Mesenchymal stem cell (in vitro differentiated cells and primary cell): ENCODE measurements around the gene ACTN4.

ENCODE experiments used
- DNase-seq: peaks from one replicate; pipeline ENCODE4 v3.0.0-alpha.2; 2013
- H2AFZ ChIP-seq: one replicate; pipeline ENCODE4 v1.6.1; 2013; ENCODE audit warnings: low read depth, mild to moderate bottlenecking, control low read depth, inconsistent platforms, low read length, moderate library complexity
- H2AK5ac ChIP-seq: 2 replicates; pipeline ENCODE4 v1.6.1; 2013; ENCODE audit warnings: low read length, moderate library complexity, mild to moderate bottlenecking, inconsistent platforms; ENCODE audit not compliant: severe bottlenecking
- H2BK120ac ChIP-seq: one replicate; pipeline ENCODE4 v1.6.1; 2013; ENCODE audit warnings: low read depth, mild to moderate bottlenecking, inconsistent platforms, low read length, moderate library complexity
- H2BK12ac ChIP-seq, 2 experiments: one replicate each; pipeline ENCODE4 v1.6.1; 2013; ENCODE audit warnings: inconsistent platforms in 2 of 2, low read length in 2 of 2, mild to moderate bottlenecking in 2 of 2, moderate library complexity in 2 of 2, control low read depth in 1 of 2
- H2BK15ac ChIP-seq: one replicate; pipeline ENCODE4 v1.6.1; 2013; ENCODE audit warnings: mild to moderate bottlenecking, low read depth, inconsistent platforms; ENCODE audit not compliant: poor library complexity, severe bottlenecking
- H2BK5ac ChIP-seq: 2 replicates; pipeline ENCODE4 v1.6.1; 2013; ENCODE audit warnings: low read depth, mild to moderate bottlenecking, low read length, control low read depth, inconsistent platforms; ENCODE audit not compliant: poor library complexity, severe bottlenecking
- H3K14ac ChIP-seq, 2 experiments: one replicate each; pipeline ENCODE4 v1.6.1; 2013; ENCODE audit warnings: inconsistent platforms in 2 of 2, low read length in 2 of 2, control low read depth in 1 of 2, mild to moderate bottlenecking in 1 of 2, moderate library complexity in 1 of 2
- H3K18ac ChIP-seq, 2 experiments: one replicate each; pipeline ENCODE4 v1.6.1; 2013; ENCODE audit warnings: inconsistent platforms in 2 of 2, low read length in 2 of 2, control low read depth in 1 of 2, low read depth in 1 of 2, mild to moderate bottlenecking in 1 of 2
- H3K23ac ChIP-seq, 2 experiments: one replicate each; pipeline ENCODE4 v1.6.1; 2013; ENCODE audit warnings: inconsistent platforms in 2 of 2, low read length in 2 of 2, mild to moderate bottlenecking in 2 of 2, moderate library complexity in 2 of 2, control low read depth in 1 of 2
- H3K27ac ChIP-seq: 2 replicates; pipeline ENCODE4 v1.5.1; 2013; ENCODE audit warnings: mild to moderate bottlenecking, moderate library complexity, low read length, control low read depth, inconsistent platforms; ENCODE audit not compliant: poor library complexity, severe bottlenecking
- H3K27me3 ChIP-seq, 2 experiments: 2 replicates each; pipeline versions ENCODE4 v1.6.1 to v1.7.0; 2013; ENCODE audit warnings: low read length in 2 of 2, mild to moderate bottlenecking in 2 of 2, moderate library complexity in 2 of 2, control low read depth in 1 of 2, inconsistent platforms in 1 of 2; ENCODE audit not compliant: control insufficient read depth in 1 of 2, insufficient read depth in 1 of 2
- H3K36me3 ChIP-seq, 2 experiments: 2 replicates each; pipeline versions ENCODE4 v1.6.1 to v1.7.0; 2013; ENCODE audit warnings: low read length in 2 of 2, control low read depth in 1 of 2, inconsistent platforms in 1 of 2, low read depth in 1 of 2, mild to moderate bottlenecking in 1 of 2; ENCODE audit not compliant: insufficient read depth in 2 of 2, control insufficient read depth in 1 of 2
- H3K4ac ChIP-seq, 2 experiments: one replicate each; pipeline ENCODE4 v1.6.1; 2013; ENCODE audit warnings: inconsistent platforms in 2 of 2, low read length in 2 of 2, mild to moderate bottlenecking in 2 of 2, moderate library complexity in 2 of 2, control low read depth in 1 of 2, low read depth in 1 of 2
- H3K4me1 ChIP-seq: 2 replicates; pipeline ENCODE4 v1.6.1; 2013; ENCODE audit warnings: low read depth, low read length, control low read depth; ENCODE audit not compliant: control insufficient read depth, insufficient read depth
- H3K4me2 ChIP-seq: 2 replicates; pipeline ENCODE4 v1.6.1; 2013; ENCODE audit warnings: low read length, mild to moderate bottlenecking, inconsistent platforms; ENCODE audit not compliant: poor library complexity, severe bottlenecking
- H3K4me3 ChIP-seq, 2 experiments: 2 replicates each; pipeline versions ENCODE4 v1.5.1 to v1.7.0; 2013; ENCODE audit warnings: low read length in 2 of 2, mild to moderate bottlenecking in 2 of 2, control low read depth in 1 of 2, low read depth in 1 of 2; ENCODE audit not compliant: insufficient read depth in 1 of 2
- H3K79me1 ChIP-seq: replicated peaks from 2 replicates; pipeline ENCODE4 v1.6.1; 2013; ENCODE audit warnings: mild to moderate bottlenecking, control low read depth, low read length, inconsistent platforms; ENCODE audit not compliant: poor library complexity, severe bottlenecking
- H3K9ac ChIP-seq: 2 replicates; pipeline ENCODE4 v1.7.0; 2013; ENCODE audit warnings: mild to moderate bottlenecking, low read length, moderate library complexity
- H3K9me3 ChIP-seq: 2 replicates; pipeline ENCODE4 v1.7.0; 2013; ENCODE audit warnings: mild to moderate bottlenecking, low read length; ENCODE audit not compliant: control insufficient read depth
- H4K8ac ChIP-seq: one replicate; pipeline ENCODE4 v1.6.1; 2013; ENCODE audit warnings: inconsistent platforms, mild to moderate bottlenecking, low read length, moderate library complexity
- H4K91ac ChIP-seq: one replicate; pipeline ENCODE4 v1.6.1; 2013; ENCODE audit warnings: mild to moderate bottlenecking, low read length, inconsistent platforms
- WGBS: methylation state at CpG from one replicate; pipeline ENCODE4 v1.1.7; 2013; ENCODE audit warnings: mixed read lengths; 5-methylcytosine and 5-hydroxymethylcytosine counted together

ACTN4 gene

DNA sequence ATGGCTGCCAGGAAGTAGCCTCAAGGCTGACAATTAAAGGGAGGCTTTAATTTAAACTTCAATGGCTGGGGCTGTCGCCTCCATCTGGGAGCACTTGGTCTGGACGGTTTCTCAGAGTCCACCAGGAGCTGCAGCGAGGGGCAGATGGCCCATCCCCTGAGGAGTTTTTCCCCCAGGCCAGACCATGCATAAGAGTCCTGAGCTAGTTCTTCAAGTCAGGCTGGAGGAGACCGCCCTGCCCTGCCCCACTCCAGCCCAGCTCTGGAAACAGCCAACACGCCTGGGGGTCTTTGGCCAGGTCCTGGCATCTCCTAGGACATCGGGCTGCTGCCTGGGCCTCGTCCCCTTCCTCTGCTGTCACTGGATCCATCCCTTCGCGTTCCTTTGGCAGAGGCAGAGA lies 5.3 kb upstream of the ACTN4 start:
- H3K9ac ChIP-seq, result no peak overlapping the region
- peak overlapping the region in 1 of 2 experiments; percentile 42 for H2BK12ac ChIP-seq
- no peak overlapping the region for H2BK15ac ChIP-seq
- H3K18ac ChIP-seq, result no peak overlapping the region
- H2AK5ac ChIP-seq, result peak overlapping the region; percentile 27
- H3K23ac ChIP-seq, result peak overlapping the region in 1 of 2 experiments; percentile 40
- H3K27ac ChIP-seq, result no peak overlapping the region
- no peaks in the 10 kb centered on the region for H3K27me3 ChIP-seq
- H2BK120ac ChIP-seq, result no peak overlapping the region
- peaks cover 9% of the 10 kb centered on the region for H3K4me1 ChIP-seq
- no peak overlapping the region for H3K4me3 ChIP-seq
- H4K8ac ChIP-seq, result no peak overlapping the region
- WGBS, result 91% methylated on average over 8 of the region's 9 CpGs
- H4K91ac ChIP-seq, result no peak overlapping the region
- H3K79me1 ChIP-seq, result peaks cover 7% of the 10 kb centered on the region
- DNase-seq, result no peak
- no peak overlapping the region for H3K4ac ChIP-seq
- H3K4me2 ChIP-seq, result no peak overlapping the region
- no peak overlapping the region for H2BK5ac ChIP-seq
- no peak overlapping the region for H2AFZ ChIP-seq
- H3K36me3 ChIP-seq, result peaks cover 3 to 6% of the 10 kb centered on the region in 2 experiments
- H3K9me3 ChIP-seq, result no peaks in the 10 kb centered on the region
- H3K14ac ChIP-seq, result no peak overlapping the region

DNA sequence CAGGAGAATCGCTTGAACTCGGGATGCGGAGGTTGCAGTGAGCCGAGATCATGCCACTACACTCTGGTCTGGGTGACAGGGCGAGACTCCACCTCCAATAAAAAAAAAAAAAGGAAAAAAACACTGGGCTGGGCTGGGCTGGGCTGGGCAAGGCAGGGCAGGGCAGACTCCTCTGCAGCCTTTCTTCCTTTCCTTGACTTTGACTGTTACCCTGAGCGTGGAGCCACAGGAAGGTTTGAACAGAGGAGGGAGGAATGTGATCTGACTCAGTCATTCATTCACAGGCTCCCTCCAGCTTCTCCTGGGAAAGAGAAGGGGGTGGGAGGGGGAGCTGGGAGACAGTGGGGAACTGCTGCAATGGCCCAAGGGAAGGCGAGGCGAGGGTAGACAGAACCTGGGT lies 2.7 kb upstream of the ACTN4 start:
- Histone ChIP-seq H3K27ac (no peak overlapping the region), H3K9me3 (no peaks in the 10 kb centered on the region), H2BK120ac (no peak overlapping the region), H3K36me3 (peaks cover 0 to under 1% of the 10 kb centered on the region in 2 experiments), H3K18ac (no peak overlapping the region), H3K14ac (no peak overlapping the region), H3K79me1 (peaks cover 4% of the 10 kb centered on the region), H2AK5ac (no peak overlapping the region), H3K4me2 (no peak overlapping the region), H3K9ac (no peak overlapping the region), H3K4ac (no peak overlapping the region), H3K27me3 (no peaks in the 10 kb centered on the region), H4K91ac (no peak overlapping the region), H2BK5ac (no peak overlapping the region), H2AFZ (no peak overlapping the region), H2BK12ac (no peak overlapping the region), H3K4me1 (peaks cover 6% of the 10 kb centered on the region), H3K4me3 (no peak overlapping the region), H4K8ac (no peak overlapping the region), H3K23ac (no peak overlapping the region), H2BK15ac (no peak overlapping the region)
- no peak for DNase-seq
- 94% methylated on average over 5 of the region's 8 CpGs for WGBS

DNA sequence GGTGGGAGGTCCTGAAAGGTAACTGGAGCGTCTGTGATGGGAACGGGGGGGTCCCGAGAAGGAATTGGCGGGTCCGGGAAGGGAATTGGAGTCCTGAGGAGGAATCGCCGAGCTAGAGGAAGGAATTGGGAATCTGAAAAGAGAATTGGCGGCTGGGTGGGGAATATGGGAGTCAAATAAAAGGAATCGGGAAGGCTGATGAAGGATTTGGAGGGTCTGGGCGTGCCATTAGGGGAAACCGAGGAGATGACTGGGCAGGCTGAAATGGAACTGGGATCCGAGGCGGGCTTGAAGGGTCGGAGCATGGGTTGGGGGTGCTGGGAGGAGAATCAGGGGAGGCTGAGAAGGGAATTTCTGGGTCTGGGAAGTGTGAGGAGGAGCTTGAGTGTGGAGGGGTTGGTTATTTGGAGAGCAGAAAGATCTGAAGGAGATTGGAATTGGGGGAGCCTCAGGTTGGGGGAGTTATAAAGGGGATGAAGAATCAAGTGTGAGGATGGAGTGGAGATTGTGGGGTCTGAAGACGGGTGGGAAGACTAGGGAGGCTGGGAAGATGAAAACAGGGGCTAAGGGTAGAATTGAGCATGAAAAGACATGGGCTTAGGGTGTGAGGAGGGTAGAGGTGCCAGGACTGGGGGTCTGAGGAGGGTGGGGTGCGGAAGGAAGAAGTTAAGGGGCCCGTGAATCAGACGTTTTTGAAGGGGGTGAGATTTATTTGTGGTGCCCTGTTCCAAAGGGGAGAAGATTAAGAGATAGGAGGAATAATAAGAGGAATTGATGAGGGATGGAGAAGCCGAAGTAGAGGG lies 718 bp downstream of the ACTN4 start:
- H3K4ac ChIP-seq, result peak overlapping the region; percentile 27 to 99
- H2AFZ ChIP-seq, result no peak overlapping the region
- peak overlapping the region; percentile 98 to 100 for H3K4me3 ChIP-seq
- H4K8ac ChIP-seq, result peak overlapping the region; percentile 19
- H3K79me1 ChIP-seq, result peaks cover 3% of the 10 kb centered on the region
- peak overlapping the region; percentile 41 to 100 for H3K23ac ChIP-seq
- peaks cover 16% of the 10 kb centered on the region for H3K4me1 ChIP-seq
- H2BK5ac ChIP-seq, result peak overlapping the region; percentile 93
- H3K9me3 ChIP-seq, result no peaks in the 10 kb centered on the region
- H2BK120ac ChIP-seq, result peak overlapping the region; percentile 29
- peak overlapping the region; percentile 9 to 89 for H3K14ac ChIP-seq
- DNase-seq, result peak; percentile 33
- WGBS, result under 1% methylated on average over 19 of the region's 19 CpGs
- H3K27me3 ChIP-seq, result no peaks in the 10 kb centered on the region
- peak overlapping the region; percentile 85 for H3K4me2 ChIP-seq
- H3K18ac ChIP-seq, result peak overlapping the region; percentile 97 to 99
- H2AK5ac ChIP-seq, result peak overlapping the region; percentile 53
- peak overlapping the region in 1 of 2 experiments; percentile 10 for H2BK12ac ChIP-seq
- peak overlapping the region; percentile 92 for H2BK15ac ChIP-seq
- peak overlapping the region; percentile 77 for H3K27ac ChIP-seq
- H3K36me3 ChIP-seq, result no peaks in the 10 kb centered on the region
- H3K9ac ChIP-seq, result peak overlapping the region; percentile 96
- peak overlapping the region; percentile 96 for H4K91ac ChIP-seq

DNA sequence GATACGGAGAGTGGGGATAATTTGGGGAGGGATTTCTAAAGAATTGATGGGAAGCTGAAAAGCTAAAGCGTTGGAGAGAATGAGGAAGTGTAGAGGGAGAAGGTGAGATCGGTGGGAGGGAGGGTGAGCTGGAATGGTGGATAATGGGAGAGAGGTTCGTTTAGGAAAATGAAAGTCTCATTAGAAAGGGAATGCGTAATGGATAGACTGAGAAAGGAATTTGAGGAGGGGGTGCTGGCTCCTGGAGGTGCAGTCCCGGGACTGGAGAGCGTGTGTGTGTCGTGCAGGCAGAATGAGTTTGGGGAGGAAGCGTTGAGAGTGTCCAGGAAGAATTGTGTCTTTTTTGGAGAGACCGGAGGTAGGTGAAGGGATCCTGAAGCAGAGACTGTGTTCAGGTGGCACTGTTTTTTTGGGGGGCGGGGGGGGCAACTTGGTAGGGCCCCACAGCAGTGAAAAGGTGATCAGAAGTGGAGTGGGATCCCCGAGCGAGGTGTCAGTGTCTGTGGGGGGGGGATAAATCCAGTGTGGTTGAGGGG lies 1.4 kb downstream of the ACTN4 start:
- Histone ChIP-seq H3K9ac (peak overlapping the region; percentile 96), H4K8ac (no peak overlapping the region), H3K9me3 (no peaks in the 10 kb centered on the region), H2BK5ac (peak overlapping the region; percentile 93), H3K14ac (peak overlapping the region in 1 of 2 experiments; percentile 31), H3K36me3 (no peaks in the 10 kb centered on the region), H3K27ac (peak overlapping the region; percentile 77), H3K18ac (peak overlapping the region; percentile 61 to 64), H3K23ac (peak overlapping the region in 1 of 2 experiments; percentile 74), H3K4me3 (peak overlapping the region; percentile 98 to 100), H2AFZ (no peak overlapping the region), H3K4me1 (peaks cover 16% of the 10 kb centered on the region), H3K4me2 (peak overlapping the region; percentile 85), H3K4ac (peak overlapping the region in 1 of 2 experiments; percentile 75), H3K79me1 (peaks cover 3% of the 10 kb centered on the region), H4K91ac (peak overlapping the region; percentile 59), H3K27me3 (no peaks in the 10 kb centered on the region), H2BK120ac (peak overlapping the region; percentile 81), H2BK15ac (no peak overlapping the region), H2AK5ac (peak overlapping the region; percentile 3), H2BK12ac (peak overlapping the region in 1 of 2 experiments; percentile 50)
- DNase-seq, result no peak
- WGBS, result 1% methylated on average over 13 of the region's 13 CpGs
